Measurements from ENCODE around the gene LIN9. TPM values are rescaled to one million over a fixed set of nuclear protein-coding genes. Genes with fewer than 3 reads are reported as not detected.

LIN9 gene
- total and polyA plus RNA-seq, 2 experiments from 2014 or later, result 11.8 to 16.9 TPM

GRCh38 chr1:226209307-226210059, 99.5 kb downstream of the LIN9 start (continued):
- no peak for TF ChIP-seq ZNF462 (CRISPR knock-in tag; IDR thresholded peaks at IDR 0.05)

GRCh38 chr1:226207048-226207447, 101.9 kb downstream of the LIN9 start:
- no peak overlapping the region for H3K4me3 Mint-ChIP-seq
- no peak overlapping the region for H3K4me3 ChIP-seq
- no peaks in the 10 kb centered on the region for H3K36me3 Mint-ChIP-seq (ENCODE audit: low read depth)
- H3K36me3 ChIP-seq (ENCODE audit: insufficient read depth), result no peaks in the 10 kb centered on the region
- H3F3A ChIP-seq (replicated peaks; ENCODE audit: low read depth), result 0 out of 2 replicates have a peak, but pooled peaks cover 9% of the 10 kb centered on the region
- H3K27me3 Mint-ChIP-seq (ENCODE audit: insufficient read depth, low read depth, poor library complexity), result peaks cover 12% of the 10 kb centered on the region
- H3K9me3 Mint-ChIP-seq, result no peaks in the 10 kb centered on the region
- H3K27me3 ChIP-seq (ENCODE audit: insufficient read depth), result peaks cover 7% of the 10 kb centered on the region; the same call in 1 of the 2 replicates
- H2AFZ ChIP-seq, result no peak overlapping the region
- no peaks in the 10 kb centered on the region for H3K79me2 ChIP-seq (replicated peaks; ENCODE audit: insufficient read depth)
- H3K27ac ChIP-seq (ENCODE audit: low read depth), result no peak overlapping the region
- no peak overlapping the region for H3K4me2 ChIP-seq
- no peaks in the 10 kb centered on the region; the same call in 1 of the 2 replicates for H3K9me2 ChIP-seq (ENCODE audit: insufficient read depth)
- peaks cover 35% of the 10 kb centered on the region for H3K4me1 Mint-ChIP-seq
- ATAC-seq (no peak), DNase-seq (ENCODE audit: low spot score) (no peak)
- H4K20me1 ChIP-seq (replicated peaks; ENCODE audit: insufficient read depth), result no peaks in the 10 kb centered on the region
- H3K27ac Mint-ChIP-seq, result no peak overlapping the region
- H3K4me1 ChIP-seq (ENCODE audit: insufficient read depth), result peaks cover 19% of the 10 kb centered on the region
- TF ChIP-seq CREB1 (CRISPR knock-in tag; IDR thresholded peaks at IDR 0.05; ENCODE audit: low read depth) (no peak), ETS1 (IDR thresholded peaks at IDR 0.05) (no peak), REST (IDR thresholded peaks at IDR 0.05; ENCODE audit: unreplicated experiment) (no peak), ZNF331 (CRISPR knock-in tag; IDR thresholded peaks at IDR 0.05; ENCODE audit: low read depth) (no peak), JUNB (IDR thresholded peaks at IDR 0.05; ENCODE audit: unreplicated experiment) (no peak), EZH2phosphoT487 (IDR thresholded peaks at IDR 0.05; ENCODE audit: unreplicated experiment) (no peak), STAT1 (IDR thresholded peaks at IDR 0.05; ENCODE audit: unreplicated experiment) (no peak)

All from GM23338 (cell line).